GM21576 (cell line): ENCODE data around the gene CRACDL.

Experiments used
- ATAC-seq: cut with Tn5 transposase; IDR thresholded peaks from one replicate; pipeline ENCODE4 v1.9.1; 2021; ENCODE audit warnings: mild to moderate bottlenecking, moderate library complexity; ENCODE audit not compliant: unreplicated experiment

Gene CRACDL

DNA sequence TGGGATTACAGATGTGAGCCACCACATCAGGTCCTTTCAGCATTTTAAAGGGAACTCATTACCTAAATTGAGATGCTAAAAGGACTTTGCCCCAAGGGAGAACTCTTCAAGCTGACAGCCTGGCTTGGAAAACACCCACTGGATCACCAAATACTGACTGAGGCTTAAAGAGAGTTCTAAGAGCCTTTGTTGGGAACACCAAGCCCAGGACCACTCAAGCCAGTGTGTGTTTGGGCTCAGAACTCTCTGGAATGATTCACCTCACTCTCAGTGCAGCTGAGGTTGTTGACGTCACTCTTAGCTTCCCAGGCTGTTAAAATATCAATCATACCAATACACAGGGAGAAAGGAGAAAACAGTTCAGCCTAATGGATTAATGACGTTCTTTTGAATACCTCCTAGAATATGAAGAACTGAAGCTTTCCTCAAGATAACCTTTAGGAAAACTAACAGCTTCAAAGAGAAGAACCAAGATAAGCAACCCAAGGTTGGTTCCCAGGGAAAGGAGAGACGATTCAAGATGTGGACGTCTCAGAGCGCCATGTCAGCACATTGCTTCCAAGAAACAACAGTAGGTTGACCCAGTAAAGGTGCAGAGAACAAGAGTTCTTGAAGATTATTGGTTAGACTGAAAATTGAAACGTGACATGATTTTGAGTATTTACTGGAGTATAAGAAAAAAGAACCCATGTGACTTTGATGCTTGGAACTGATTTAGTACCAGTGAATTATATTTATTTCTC is 157.1 kb downstream of the CRACDL start:
- ATAC-seq: no peak

DNA sequence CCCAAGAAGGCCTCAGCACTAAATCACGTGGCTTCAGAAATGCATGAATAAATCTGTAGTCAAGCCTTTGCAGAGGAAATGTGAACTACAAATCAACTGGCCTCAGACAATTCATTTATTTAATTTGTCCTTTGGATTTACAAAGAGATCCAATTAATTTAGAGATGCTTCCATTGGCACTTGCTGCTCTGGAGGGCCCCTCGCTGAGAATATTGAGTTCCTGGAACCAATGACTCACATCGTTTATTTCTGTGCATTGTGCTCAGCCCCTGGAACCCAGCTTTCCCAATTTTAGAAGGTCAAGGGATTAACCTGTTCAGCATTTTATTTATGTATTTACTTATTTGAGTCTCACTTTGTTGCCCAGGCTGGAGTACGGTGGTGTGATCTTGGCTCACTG is 157.9 kb downstream of the CRACDL start:
- ATAC-seq: no peak

DNA sequence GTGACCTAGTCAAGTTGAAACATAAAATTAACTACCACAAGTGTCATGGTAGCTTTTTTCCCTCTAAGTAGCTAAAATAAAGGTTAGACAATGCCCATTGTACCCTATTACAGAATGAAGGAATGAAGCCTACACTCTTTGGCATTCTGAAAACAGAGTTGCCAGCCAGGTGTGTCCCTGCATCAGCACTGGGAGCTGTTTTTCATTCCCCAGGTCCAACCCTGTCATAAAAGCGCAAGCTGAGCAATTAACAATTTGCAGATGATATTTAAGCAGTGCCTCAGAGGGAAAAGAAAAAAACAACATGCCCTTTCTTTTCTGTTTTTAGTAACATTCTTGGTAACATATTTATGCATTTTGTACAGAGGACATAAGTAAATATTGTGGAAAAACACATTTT is 158.3 kb downstream of the CRACDL start:
- ATAC-seq: no peak

DNA sequence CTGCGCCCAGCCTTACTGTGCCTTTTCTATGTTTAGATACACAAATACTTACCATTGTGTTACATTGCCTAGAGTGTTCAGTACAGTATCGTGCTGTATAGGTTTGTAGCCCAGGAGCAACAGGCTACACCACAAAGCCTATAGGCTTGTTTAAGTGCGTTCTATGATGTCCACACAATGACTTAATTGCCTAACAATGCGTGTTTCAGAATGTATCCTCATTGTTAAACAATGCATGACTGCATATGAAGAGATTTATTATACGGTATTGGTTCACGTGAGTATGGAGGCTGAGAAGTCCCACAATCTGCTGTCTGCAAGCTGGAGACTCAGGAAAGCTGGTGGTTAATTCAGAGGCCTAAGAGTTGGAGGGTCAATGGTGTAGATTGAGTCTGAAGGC is 158.9 kb downstream of the CRACDL start:
- no peak for ATAC-seq

DNA sequence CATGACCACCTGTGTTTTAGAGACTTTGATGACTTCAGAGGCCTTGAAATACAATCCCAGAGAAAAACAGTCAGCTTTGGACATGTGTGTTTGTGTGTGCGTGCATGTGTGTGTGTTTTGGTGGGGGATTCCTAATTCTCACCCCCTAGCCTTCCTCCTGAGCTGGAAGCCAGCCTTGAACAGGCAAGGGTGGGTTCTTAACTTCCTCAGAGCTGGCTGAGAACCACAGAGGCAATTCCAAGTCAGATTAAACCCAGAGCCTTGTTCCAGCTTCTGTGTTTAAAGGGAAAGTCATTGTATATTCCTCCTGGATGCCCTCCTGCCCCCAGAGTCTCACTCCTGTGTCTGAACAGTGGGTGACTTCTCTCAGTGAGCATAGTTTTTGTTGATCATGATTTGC is 159.9 kb downstream of the CRACDL start:
- no peak for ATAC-seq

DNA sequence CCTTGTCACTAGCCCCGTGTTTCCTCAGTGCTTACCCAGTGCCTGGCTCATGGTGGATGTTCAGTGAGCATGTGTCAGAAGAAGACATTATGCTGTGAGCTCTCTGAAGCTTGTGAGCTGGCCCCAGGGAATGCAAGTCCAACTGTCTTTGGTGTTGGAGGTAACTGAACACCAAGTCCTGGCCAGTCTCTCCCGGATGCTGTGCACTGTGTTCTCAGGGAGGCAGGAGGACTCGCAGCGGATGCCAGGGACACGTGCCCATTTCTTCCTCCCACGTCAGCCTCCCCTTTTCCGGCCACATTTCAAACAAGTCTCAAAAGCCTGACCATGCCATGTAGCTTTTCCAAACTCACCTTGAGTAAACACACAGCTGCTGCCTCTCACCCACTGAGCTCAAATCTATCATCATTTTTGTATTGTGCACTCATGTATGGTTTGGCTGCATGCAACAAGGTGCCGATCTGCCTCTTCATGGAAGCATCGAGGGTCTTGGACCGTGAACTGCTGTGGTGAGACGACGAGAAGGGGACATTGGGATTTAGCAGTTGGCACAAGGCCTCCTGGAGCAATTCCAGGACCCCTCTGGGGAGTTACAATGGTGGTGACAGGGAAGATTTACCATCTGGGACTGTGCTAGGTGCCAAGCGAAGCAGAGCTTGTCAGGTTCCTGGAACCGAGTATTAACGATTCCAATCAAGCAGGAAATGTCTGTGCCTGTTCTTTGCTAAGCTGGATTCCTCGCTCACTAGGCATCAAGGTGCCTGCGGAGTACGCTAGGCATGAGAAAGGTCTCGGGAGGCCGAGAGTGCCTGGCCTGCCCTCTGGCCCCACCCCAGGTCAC is 160.7 kb downstream of the CRACDL start:
- ATAC-seq: no peak

DNA sequence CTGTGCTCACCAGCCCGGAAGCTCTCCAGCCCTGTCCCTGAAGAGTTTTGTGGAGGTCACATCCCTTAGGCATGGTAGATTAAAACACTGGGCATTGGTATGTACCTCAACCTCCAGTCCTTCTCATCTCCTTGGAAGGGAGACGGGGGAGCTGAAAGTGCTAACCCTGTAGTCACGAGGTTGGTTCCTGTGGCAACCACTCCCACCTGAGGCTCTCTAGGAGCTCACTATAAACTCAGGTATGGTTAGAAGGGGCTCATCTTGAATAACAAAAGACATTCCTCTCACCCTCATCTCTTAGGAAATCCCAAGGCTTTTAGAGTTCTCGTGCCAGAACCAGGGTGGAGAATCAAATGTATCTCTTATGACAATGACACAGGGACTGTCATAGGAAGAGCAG is 162.1 kb downstream of the CRACDL start:
- ATAC-seq: no peak

DNA sequence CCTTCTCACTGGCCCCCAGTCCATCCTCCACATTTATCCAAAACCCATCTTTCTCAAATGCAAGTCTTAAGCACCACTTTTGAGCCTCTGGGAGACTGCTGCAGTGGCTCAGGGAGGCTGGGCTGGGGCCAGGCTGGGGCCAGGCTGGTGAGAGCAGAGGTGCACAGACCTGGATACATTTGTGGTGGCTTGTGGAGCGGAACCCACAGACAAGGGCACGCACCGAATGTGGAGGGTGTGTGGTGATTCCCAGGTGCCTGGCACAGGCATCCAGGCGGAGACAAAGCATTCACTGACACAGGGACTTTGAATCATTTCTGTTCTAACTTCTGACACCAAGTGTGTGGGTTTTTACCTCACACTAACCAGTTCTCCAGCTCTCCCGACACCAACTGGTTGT is 162.9 kb downstream of the CRACDL start:
- ATAC-seq: no peak

DNA sequence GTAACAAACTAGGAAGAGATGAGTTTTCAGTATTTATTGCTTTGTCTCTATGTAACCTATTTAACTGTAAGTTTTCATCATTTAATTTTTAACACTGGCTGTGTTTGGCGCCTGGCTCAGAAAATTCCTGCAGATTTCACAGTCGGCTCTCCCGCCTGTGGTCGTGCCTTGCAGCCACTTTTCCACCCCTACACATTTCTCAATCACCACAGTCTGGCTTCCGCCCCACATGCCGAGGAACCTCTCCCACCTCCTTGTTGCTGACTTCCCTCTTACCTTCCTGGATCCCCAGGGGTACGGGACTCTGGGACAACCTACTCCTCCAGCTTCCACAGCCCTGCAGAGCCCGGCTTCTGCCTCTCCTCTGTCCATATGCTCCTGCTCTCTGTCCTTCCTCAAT is 163.5 kb downstream of the CRACDL start:
- no peak for ATAC-seq

DNA sequence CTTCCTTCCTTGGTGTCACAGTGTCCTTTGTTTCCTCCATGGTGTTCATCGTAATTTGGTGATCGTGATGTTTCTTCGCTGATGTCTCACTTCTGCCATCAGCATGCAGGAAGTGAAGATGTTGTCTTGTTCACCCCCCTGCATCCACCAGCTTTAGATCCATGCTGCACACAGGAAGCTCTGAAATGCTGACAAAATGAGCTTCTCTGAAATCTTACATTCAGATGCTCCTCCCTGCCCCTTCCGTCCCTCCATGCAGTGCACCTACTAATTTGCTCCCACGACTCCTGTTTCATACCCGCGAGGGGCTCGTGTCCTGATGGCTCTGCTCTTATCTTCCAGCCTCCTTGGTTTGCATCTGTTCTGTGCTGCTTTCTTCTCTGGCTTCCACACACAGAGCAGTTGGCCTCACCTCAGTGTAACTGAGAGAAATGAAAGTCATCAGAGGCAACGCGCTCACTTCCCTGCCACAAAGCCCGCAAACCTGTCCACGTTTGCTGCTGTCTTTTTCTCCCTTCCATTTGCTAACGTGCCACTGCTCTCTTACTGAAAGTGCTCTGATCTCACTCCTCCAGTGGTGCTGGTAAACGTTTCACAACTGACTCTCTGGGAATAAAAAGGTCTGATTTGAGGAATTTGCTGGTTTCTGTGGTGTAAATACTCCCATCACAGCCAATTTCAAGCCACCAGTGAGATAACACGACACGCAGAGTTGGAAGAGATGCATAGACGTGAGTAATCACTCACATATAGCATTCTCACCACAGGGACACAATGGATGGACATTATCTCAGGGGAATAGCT is 164.1 kb downstream of the CRACDL start:
- peak; percentile 60 for ATAC-seq

DNA sequence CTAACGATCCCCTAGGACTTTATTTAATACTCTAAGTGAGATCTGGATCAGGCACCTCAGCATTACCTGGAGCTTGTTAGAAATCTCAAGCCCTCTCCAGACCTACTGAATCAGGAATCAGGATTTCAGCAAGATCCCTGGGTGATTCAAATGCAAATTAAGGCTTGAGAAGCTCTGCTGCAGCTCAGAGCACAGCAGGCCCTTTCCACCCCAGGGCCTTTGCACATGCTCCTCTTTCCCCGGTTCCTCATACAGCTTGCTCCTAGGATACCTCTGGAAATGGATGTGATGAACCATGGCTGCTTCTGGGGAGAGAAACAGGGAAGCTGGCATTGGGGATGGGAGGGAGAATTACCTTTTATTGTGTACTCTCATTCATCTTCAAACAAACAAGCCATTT is 164.8 kb downstream of the CRACDL start:
- no peak for ATAC-seq

DNA sequence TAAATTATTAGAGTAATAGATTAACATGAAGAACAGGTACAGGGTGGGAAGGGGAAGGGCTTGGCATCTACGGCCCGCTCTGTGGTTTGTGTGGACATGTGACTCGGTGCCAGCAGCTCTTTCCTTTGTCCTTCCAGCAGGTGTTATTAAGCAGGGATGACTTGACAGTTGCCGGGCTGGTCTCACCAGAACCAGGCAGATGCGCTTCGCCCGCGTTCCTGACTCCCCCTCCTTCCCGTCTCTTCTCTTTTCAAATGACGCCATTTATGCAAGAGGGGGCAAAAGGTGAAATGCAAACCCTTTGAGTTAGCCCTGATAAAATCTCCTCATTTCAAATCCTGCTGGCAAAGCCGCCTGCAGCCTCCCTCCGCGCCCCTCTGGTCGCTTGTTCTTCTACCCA is 166.2 kb downstream of the CRACDL start:
- ATAC-seq: no peak

DNA sequence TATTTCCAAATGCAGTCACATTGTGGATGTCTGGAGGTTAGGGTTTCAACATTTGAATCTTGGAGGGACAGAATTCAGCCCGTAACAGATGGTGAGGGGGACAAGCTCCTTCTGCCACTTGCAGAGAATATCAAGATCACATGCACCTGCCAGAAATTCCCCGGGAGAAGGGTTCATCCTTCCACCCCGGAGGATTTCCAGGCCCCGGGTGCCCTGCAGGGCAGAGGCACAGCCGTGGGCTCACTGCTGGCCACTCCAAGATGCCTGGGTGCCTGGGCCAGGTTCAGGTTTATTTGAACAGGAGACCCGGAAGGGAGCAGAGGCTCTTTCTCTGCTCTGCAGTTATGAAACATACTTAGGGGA is 166.9 kb downstream of the CRACDL start:
- ATAC-seq: no peak

DNA sequence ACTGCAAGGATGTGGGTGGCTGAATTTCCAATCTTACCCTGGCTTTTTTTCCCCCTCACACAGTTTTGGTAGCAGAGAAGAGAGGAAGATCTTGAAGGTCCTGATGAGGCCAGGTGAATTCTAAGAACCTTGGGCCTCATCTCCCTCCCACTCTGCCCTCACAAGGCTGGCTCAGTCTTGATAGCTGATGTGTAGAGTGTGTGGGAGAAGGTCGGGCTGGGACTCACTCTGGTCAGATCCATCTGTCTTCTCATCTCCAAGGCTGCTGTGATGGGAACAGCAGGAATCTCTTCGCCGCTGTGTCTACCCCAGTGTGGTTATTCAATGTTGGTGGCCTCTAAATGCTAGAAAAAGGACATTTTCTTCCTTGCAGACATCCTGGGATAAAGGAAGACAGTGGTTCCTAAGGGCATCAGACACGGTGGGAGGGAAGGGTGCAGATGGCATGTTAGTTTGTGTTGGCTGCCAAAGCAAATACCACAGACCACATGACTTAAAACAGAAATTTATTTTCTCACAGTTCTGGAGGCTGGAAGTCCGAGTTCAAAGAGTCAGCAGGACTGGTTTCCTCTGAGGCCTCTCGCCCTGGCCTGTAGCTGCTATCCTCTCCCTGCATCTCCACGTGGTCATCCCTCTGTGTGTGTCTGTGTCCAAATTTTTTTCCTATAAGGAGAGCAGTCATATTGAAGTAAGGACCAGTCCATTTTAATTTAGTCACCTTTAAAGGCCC is 167.5 kb downstream of the CRACDL start:
- ATAC-seq: no peak

DNA sequence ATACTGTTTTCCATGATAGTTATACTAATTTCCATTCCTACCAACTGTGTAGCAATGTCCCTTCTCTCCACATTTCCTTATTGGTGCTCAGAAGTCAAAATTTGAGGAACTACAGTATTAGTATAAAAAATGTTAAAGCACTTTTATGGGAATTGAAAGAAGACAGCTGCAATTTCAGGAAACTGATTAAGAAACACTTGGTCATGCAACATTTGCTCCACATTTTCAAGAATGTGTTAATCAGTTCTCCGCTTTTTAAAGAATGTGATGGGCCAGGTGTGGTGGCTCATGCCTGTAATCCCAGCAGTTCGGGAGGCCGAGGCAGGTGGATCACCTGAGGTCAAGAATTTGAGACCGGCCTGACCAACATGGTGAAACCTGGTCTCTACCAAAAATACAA is 171.5 kb downstream of the CRACDL start:
- no peak for ATAC-seq

DNA sequence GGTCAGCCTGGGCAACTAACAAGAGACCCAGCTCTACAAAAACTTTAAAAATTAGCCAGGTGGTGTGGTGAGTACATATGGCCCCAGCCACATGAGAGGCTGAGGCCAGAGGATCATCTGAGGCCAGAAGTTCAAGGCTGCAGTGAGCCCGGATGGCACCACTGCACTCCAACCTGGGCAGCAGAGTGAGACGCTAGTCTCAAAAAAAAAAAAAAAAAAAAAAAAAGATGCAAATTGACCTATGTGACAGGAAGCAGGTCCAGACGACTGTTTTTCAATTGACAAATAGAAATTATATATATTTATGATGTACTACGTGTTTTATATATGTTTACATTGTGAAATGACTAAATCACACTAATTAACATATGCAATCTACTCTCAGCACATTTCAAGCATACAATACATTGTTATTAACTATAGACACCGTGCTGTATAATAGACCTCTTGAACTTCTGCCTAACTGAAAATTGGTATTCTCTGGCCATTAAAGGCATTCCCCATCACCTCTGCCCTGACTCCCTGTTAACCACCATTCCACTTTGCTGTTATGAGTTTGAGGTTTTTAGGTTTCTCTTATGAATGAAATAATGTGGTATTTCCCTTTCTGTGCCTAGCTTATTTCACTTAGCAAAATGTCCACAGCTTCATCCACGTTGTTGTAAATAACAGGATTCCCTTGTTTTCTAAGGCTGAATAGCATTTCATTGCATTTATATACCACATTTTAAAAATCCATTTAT is 172.6 kb downstream of the CRACDL start:
- no peak for ATAC-seq

DNA sequence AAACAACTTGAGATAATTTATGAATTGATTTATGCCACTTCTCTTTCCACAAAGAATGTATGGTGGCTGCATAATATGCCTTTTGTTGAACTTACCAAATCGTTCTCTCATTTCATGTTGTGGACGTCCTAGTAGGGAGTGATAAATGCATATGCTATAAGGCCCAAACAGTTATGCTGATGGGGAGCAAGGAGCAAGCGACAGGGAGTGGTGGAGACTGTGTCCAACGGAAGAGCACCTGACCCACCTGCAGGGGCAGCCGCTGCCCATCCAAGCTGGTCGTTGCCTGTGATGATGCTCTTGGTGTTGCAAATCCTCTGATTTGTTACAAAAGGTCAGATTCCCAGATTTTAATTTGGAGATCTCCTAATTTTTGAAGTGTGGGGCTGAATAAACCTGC is 174.1 kb downstream of the CRACDL start:
- no peak for ATAC-seq

DNA sequence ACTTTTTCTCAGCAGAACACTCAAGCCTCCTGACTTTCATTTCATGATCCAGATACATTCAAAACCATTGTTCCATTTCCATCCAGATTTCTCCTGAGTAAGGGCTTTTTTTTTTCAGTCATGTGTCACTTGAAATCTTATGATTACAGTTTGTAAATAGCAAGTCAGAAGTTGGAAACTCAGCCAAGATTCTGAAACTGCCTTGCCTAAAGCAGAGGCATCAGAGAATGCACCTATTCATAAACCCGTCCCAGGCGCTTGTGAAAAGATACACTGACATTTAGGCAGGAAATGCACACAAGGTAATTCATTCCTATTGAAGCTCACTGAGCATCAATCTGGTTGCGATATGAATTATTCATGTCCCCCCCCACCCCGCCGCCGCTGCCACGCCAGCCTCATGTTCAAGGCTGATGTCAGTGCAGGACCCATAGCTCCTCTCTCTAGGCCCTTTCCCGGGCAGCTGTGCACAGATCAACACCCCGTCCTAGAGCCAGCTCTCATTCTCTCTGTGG is 174.7 kb downstream of the CRACDL start:
- ATAC-seq: no peak

DNA sequence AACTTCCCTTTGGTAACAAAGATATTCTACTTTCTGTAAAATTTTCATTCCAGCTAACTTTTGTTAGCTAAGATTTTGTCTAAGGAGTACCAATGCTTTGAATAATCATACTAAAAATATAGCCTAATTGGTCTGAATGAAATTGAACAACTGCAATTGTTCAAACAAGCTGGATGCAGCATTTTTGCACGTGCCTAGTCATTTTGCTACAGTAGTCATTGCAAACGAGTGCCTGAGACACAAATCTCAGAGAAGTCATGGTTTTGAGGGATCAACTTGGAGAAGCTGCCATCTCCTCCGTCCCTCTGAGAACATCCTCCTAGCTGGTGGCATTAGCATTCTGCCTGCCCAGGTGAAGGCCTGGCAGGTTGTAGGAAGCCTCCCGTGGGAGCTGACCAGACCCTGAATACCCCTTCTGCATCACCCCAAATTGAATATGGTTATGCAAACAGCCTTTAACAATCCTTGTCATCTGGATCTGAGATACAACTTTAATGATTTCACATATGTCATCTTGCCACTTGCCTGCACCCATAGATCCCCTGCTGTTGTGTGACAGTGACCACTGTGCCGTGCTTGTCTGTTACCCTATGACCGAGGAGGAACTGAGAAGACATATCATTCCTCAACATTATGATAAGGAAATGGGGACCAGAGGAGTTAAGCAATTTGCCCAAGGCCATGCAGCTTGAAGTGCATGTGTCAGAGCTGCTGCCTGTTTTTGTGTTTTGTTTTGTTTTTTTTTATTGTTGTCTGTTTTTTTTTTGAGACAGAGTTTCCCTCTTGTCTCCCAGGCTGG is 176.0 kb downstream of the CRACDL start:
- ATAC-seq: no peak
